ENCODE measurements around the gene CDC42EP5. TPM values are rescaled to one million over a fixed set of nuclear protein-coding genes. Genes with fewer than 3 reads are reported as not detected.
"Not testable (repeated sequence)": the region's sequence is repeated elsewhere in the genome, so short reads cannot be mapped to it uniquely, and the experiment has no call there.

The CDC42EP5 gene
- total RNA-seq, 4 donors from 2014 or later: 6.0 to 39.4 (median 9.8) TPM

GRCh38 chr19:54517483-54517882 lies 44.4 kb upstream of the CDC42EP5 start:
- WGBS, 2 donors: 4 to 5% methylated on average over 4 of the region's 4 CpGs
- H3K27me3 ChIP-seq: peaks cover 0 to 46% (median 0%) of the 10 kb centered on the region in 4 donors
- no peak for DNase-seq

GRCh38 chr19:54515156-54515555 lies 42.1 kb upstream of the CDC42EP5 start:
- Histone ChIP-seq H3K27me3 (peaks cover 0 to 30% (median 0%) of the 10 kb centered on the region in 4 donors), H3K27ac (no peak overlapping the region), H3K4me1 (no peaks in the 10 kb centered on the region), H3K9me3 (no peaks in the 10 kb centered on the region), H3K36me3 (no peaks in the 10 kb centered on the region), H3K4me3 (no peak overlapping the region)
- TF ChIP-seq POLR2A (IDR thresholded peaks at IDR 0.05) (no peak), CTCF (IDR thresholded peaks at IDR 0.05) (no peak)
- DNase-seq: no peak
- WGBS, 2 donors: 28 to 43% methylated on average over 3 of the region's 3 CpGs
- intact Hi-C loops (cut with DNase I): no loop called here

More at GRCh38 chr19:54517483-54517882, 44.4 kb upstream of the CDC42EP5 start:
- Histone ChIP-seq H3K36me3 (no peaks in the 10 kb centered on the region), H3K4me3 (no peak overlapping the region), H3K27ac (no peak overlapping the region), H3K9me3 (no peaks in the 10 kb centered on the region), H3K4me1 (no peaks in the 10 kb centered on the region)
- intact Hi-C loops (cut with DNase I): no loop called here
- no peak for TF ChIP-seq CTCF (IDR thresholded peaks at IDR 0.05)
- no peak for TF ChIP-seq POLR2A (IDR thresholded peaks at IDR 0.05)

GRCh38 chr19:54509200-54509940 lies 36.3 kb upstream of the CDC42EP5 start:
- DNase-seq; intact Hi-C loops (cut with DNase I); H3K36me3 ChIP-seq; H3K4me1 ChIP-seq; H3K27ac ChIP-seq; H3K4me3 ChIP-seq; H3K9me3 ChIP-seq: not testable (repeated sequence)
- H3K27me3 ChIP-seq: peaks cover 0 to 28% (median 0%) of the 10 kb centered on the region in 4 donors
- 0% methylated on average over 1 of the region's 21 CpGs; no CpG with 5 or more reads in 1 of the 2 donors for WGBS, 2 donors

GRCh38 chr19:54508487-54508886 lies 35.4 kb upstream of the CDC42EP5 start:
- WGBS, 2 donors: 40% methylated on average over 1 of the region's 3 CpGs; no CpG with 5 or more reads in 1 of the 2 donors
- DNase-seq; H3K4me3 ChIP-seq; H3K9me3 ChIP-seq; intact Hi-C loops (cut with DNase I); H3K36me3 ChIP-seq; H3K4me1 ChIP-seq; H3K27ac ChIP-seq: not testable (repeated sequence)
- H3K27me3 ChIP-seq: peaks cover 0 to 34% (median 0%) of the 10 kb centered on the region in 4 donors

- intact Hi-C loops (cut with DNase I): no loop called here
- no peak for TF ChIP-seq CTCF (IDR thresholded peaks at IDR 0.05)
- no peak for TF ChIP-seq POLR2A (IDR thresholded peaks at IDR 0.05)
- 52 to 71% methylated on average over 9 to 12 of the region's 12 CpGs for WGBS, 2 donors
- Histone ChIP-seq H3K4me1 (no peaks in the 10 kb centered on the region), H3K27ac (no peak overlapping the region), H3K9me3 (no peaks in the 10 kb centered on the region), H3K4me3 (no peak overlapping the region), H3K27me3 (peaks cover 0 to 36% (median 0%) of the 10 kb centered on the region in 4 donors), H3K36me3 (no peaks in the 10 kb centered on the region)
- DNase-seq: no peak
Observed at GRCh38 chr19:54507824-54508223, 34.7 kb upstream of the CDC42EP5 start.

GRCh38 chr19:54507038-54507717 lies 34.1 kb upstream of the CDC42EP5 start:
- intact Hi-C loops (cut with DNase I): not testable (repeated sequence)

More at GRCh38 chr19:54507038-54507717, 34.1 kb upstream of the CDC42EP5 start:
- peaks cover 0 to 41% (median 0%) of the 10 kb centered on the region in 4 donors for H3K27me3 ChIP-seq
- not testable (repeated sequence) for H3K4me1 ChIP-seq, H3K36me3 ChIP-seq, H3K9me3 ChIP-seq, H3K27ac ChIP-seq, DNase-seq, H3K4me3 ChIP-seq
- no CpG with 5 or more reads among the region's 15 CpGs for WGBS, 2 donors

All from esophagus squamous epithelium (tissue), 5 donors.